Thyroid gland (tissue), 4 donors: ENCODE measurements around the gene COX6A2. TPM values are rescaled to one million over a fixed set of nuclear protein-coding genes. Genes with fewer than 3 reads are reported as not detected.
"Not testable (repeated sequence)": the region's sequence is repeated elsewhere in the genome, so short reads cannot be mapped to it uniquely, and the experiment has no call there.

Experiments
- DNase-seq, 2 donors: peaks; one replicate each; pipeline ENCODE4 v3.0.0-alpha.2; 2019
- H3K27ac ChIP-seq, 3 donors: fragments of 200-600 bp; sonication (generic); 1 replicate in 2 of 3; 2 replicates in 1 of 3; pipeline ENCODE4 v1.5.1; 2016 to 2019; ENCODE audit warnings: mild to moderate bottlenecking in 1 of 3, moderate library complexity in 1 of 3
- H3K27me3 ChIP-seq: fragments of 200-600 bp; sonication (generic); one replicate; pipeline ENCODE4 v1.5.1; 2019
- H3K36me3 ChIP-seq, 2 donors: fragments of 200-600 bp; sonication (generic); one replicate each; pipeline ENCODE4 v1.5.1; 2016 to 2019
- H3K4me1 ChIP-seq, 2 donors: fragments of 200-600 bp; sonication (generic); one replicate each; pipeline ENCODE4 v1.5.1; 2017 to 2019
- H3K4me3 ChIP-seq, 3 donors: fragments of 200-600 bp; sonication (generic); replicated peaks in 1 of 3; 1 replicate in 2 of 3; 2 replicates in 1 of 3; pipeline ENCODE4 v1.5.1; 2016; ENCODE audit warnings: mild to moderate bottlenecking in 1 of 3
- H3K9me3 ChIP-seq: fragments of 200-600 bp; sonication (generic); one replicate; pipeline ENCODE4 v1.5.1; 2017
- POLR2A ChIP-seq, 2 donors: fragments of 450-650 bp; IDR thresholded peaks; one replicate each; pipeline ENCODE4 v1.6.1; 2017; ENCODE audit warnings: antibody characterized with exemption in 2 of 2, mild to moderate bottlenecking in 2 of 2, moderate library complexity in 1 of 2
- WGBS, 2 donors: methylation state at CpG; one replicate each; pipeline ENCODE4 v1.1.5; 2017; 5-methylcytosine and 5-hydroxymethylcytosine counted together
- intact Hi-C: fragments of 100-400 bp; cut with DNase I; formaldehyde crosslinking; loops from one replicate; pipeline ENCODE4 v1.15.1; 2023
- total RNA-seq, 4 donors: library from RNA; depleted of rRNA; stranded (reverse); fragments of >200 nt; gene quantifications; one replicate each; pipeline ENCODE4 v1.2.3, GENCODE V29; 2016
- TF ChIP-seq, protein P1 (sequence below), 6 experiments: fragments of 200-600 bp in 3 of 6; fragments of 450-650 bp in 3 of 6; sonication (generic) in 3 of 6; IDR thresholded peaks; one replicate each; pipeline ENCODE4 v1.5.1; 2016 to 2019; ENCODE audit warnings: antibody characterized with exemption in 6 of 6, mild to moderate bottlenecking in 2 of 6, inconsistent platforms in 1 of 6, moderate library complexity in 1 of 6

COX6A2 gene
- total RNA-seq, 4 donors from 2014 or later = not detected

DNA sequence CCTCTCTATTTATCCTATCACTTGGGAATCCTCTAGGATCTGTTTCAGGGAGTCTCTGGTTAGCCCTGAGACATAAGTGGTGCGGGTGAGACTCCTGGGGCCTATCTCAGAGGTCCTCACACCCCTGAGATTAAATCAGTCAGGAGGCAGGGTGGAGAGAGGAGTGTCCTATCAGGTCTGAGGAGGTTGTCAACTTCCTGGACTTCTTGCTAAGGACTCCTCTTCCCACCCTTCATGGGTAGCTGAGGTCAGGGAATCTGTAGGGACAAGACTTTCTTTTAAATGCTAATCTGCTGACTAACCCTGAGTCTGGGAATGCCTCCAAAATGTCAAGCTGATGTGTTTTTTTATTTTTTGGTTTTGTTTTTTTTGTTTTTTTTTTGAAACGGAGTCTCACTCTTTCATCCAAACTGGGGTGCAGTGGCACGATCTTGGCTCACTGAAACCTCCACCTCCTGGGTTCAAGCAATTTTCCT lies 24.5 kb upstream of the COX6A2 start:
- Histone ChIP-seq H3K4me1 (peaks cover 45 to 57% of the 10 kb centered on the region in 2 donors), H3K27me3 (no peaks in the 10 kb centered on the region), H3K27ac (peak overlapping the region; percentile 37 to 69 (median 58)), H3K4me3 (no peak overlapping the region), H3K36me3 (no peaks in the 10 kb centered on the region), H3K9me3 (no peaks in the 10 kb centered on the region)
- intact Hi-C loops = no loop called here
- WGBS, 2 donors = 45 to 46% methylated on average over 3 of the region's 3 CpGs
- peak in 1 of 2 donors; percentile 32 for DNase-seq
- no peak for TF ChIP-seq POLR2A (IDR thresholded peaks at IDR 0.05)

DNA sequence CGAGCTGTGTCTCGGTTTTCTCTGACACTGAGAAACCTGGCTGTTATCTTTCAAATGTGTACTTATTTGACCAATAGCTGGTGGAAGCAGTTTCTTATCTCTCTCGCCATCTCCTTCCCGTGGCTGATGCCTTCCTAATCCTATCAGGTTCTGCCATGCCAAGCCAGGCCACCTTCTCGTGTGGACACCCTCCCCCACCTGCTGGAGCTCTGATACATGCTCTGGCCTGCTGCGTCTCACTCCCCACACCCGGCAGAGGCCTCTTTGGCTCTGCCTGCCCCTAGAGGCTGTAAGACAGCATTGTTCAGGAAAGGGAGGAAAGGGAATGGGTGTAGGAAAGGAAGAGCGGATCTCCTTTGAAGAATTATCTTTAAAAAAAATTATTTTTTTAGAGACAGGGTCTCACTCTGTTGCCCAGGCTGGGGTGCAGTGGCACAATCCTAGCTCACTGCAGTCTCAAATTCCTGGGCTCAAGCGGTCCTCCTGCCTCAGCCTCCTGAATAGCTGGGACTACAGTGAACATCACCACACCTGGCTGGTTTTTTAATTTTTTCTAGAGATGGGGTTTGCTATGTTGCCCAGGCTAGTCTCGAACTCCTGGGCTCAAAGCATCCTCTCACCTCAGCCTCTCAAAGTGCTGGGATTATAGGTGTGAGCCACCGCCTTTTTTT lies 23.7 kb upstream of the COX6A2 start:
- Histone ChIP-seq H3K27ac (peak overlapping the region in 2 of 3 donors; percentile 58 to 69), H3K36me3 (no peaks in the 10 kb centered on the region), H3K9me3 (no peaks in the 10 kb centered on the region), H3K27me3 (no peaks in the 10 kb centered on the region), H3K4me1 (peaks cover 36 to 48% of the 10 kb centered on the region in 2 donors), H3K4me3 (no peak overlapping the region)
- peak; percentile 72 to 74 for DNase-seq
- intact Hi-C loops = no loop called here
- TF ChIP-seq, protein P1, sequence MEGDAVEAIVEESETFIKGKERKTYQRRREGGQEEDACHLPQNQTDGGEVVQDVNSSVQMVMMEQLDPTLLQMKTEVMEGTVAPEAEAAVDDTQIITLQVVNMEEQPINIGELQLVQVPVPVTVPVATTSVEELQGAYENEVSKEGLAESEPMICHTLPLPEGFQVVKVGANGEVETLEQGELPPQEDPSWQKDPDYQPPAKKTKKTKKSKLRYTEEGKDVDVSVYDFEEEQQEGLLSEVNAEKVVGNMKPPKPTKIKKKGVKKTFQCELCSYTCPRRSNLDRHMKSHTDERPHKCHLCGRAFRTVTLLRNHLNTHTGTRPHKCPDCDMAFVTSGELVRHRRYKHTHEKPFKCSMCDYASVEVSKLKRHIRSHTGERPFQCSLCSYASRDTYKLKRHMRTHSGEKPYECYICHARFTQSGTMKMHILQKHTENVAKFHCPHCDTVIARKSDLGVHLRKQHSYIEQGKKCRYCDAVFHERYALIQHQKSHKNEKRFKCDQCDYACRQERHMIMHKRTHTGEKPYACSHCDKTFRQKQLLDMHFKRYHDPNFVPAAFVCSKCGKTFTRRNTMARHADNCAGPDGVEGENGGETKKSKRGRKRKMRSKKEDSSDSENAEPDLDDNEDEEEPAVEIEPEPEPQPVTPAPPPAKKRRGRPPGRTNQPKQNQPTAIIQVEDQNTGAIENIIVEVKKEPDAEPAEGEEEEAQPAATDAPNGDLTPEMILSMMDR (IDR thresholded peaks at IDR 0.05) = peak in 4 of 6 experiments; percentile 29 to 58 (median 48)
- no peak for TF ChIP-seq POLR2A (IDR thresholded peaks at IDR 0.05)
- 45 to 50% methylated on average over 11 of the region's 11 CpGs for WGBS, 2 donors

DNA sequence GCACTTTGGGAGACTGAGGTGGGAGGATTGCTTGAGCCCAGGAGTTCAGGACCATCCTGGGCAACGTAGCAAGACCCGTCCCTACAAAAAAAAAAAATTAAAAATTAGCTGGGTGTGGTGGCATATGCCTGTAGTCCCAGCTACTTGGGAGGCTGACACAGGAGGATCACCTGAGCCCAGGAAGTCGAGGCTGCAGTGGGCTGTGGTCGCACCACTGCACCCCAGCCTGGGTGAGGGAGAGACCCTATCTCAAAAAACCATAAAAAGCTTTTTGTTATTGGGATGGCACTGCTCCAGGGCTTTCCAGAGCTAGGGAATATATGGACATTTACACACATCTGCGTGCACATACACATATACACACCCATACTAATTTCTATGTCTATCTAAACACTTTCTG lies 23.0 kb upstream of the COX6A2 start:
- DNase-seq = no peak
- TF ChIP-seq, protein P1 (IDR thresholded peaks at IDR 0.05) = no peak
- TF ChIP-seq POLR2A (IDR thresholded peaks at IDR 0.05) = no peak
- WGBS, 2 donors = 94 to 95% methylated on average over 5 of the region's 5 CpGs
- Histone ChIP-seq H3K27ac (no peak overlapping the region), H3K27me3 (no peaks in the 10 kb centered on the region), H3K9me3 (no peaks in the 10 kb centered on the region), H3K4me1 (peaks cover 32 to 44% of the 10 kb centered on the region in 2 donors), H3K36me3 (no peaks in the 10 kb centered on the region), H3K4me3 (no peak overlapping the region)
- intact Hi-C loops = no loop called here

DNA sequence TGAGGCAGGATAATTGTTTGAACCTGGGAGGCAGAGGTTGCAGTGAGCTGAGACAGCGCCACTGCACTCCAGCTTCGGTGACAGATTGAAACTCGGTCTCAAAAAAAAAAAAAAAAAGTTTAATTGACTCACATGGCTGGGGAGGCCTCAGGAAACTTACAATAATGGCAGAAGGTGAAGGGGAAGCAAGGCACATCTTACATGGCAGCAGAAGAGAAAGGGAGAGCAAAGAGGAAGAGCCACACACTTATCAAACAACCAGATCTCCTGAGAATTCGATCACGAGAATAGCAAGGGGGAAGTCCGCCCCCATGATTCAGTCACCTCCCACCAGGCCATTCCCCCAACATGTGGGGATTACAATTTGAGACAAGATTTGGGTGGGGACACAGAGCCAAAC lies 17.8 kb upstream of the COX6A2 start:
- H3K4me1 ChIP-seq, H3K36me3 ChIP-seq, DNase-seq, H3K9me3 ChIP-seq, intact Hi-C loops, H3K4me3 ChIP-seq, H3K27ac ChIP-seq, H3K27me3 ChIP-seq: not testable (repeated sequence)
- WGBS, 2 donors = 75 to 88% methylated on average over 6 of the region's 6 CpGs

DNA sequence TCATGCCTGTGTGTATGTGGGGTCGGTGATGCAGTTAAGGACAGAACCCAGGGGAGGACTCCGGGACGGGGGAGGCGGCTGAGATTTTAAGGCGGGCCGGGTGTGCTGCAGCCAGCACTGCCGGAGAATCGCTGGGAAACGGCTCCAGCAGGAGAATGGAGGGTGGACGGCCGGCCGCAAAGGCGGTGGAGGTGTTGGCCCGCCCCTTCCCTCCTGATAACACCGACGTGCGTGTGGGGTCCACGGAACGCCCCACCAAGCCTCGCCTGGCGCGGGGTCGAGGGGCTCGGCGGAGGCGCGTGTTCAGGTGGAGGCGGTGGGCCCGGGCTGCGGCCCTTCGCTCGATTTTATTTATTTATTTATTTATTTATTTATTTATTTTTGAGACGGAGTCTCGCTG lies 13.8 kb upstream of the COX6A2 start:
- peak overlapping the region in 1 of 3 donors; percentile 69 for H3K4me3 ChIP-seq
- TF ChIP-seq, protein P1 (IDR thresholded peaks at IDR 0.05) = no peak
- no peak for TF ChIP-seq POLR2A (IDR thresholded peaks at IDR 0.05)
- H3K27me3 ChIP-seq = no peaks in the 10 kb centered on the region
- peaks cover 0 to 7% of the 10 kb centered on the region in 2 donors for H3K4me1 ChIP-seq
- no peaks in the 10 kb centered on the region for H3K36me3 ChIP-seq
- intact Hi-C loops = loop anchor here (2.0 kb wide), 1 partner anchor 457 kb away; the partner anchor contains the start of gene HSD3B7
- 65 to 83% methylated on average over 34 of the region's 34 CpGs for WGBS, 2 donors
- no peak overlapping the region for H3K27ac ChIP-seq
- DNase-seq = no peak
- no peaks in the 10 kb centered on the region for H3K9me3 ChIP-seq

DNA sequence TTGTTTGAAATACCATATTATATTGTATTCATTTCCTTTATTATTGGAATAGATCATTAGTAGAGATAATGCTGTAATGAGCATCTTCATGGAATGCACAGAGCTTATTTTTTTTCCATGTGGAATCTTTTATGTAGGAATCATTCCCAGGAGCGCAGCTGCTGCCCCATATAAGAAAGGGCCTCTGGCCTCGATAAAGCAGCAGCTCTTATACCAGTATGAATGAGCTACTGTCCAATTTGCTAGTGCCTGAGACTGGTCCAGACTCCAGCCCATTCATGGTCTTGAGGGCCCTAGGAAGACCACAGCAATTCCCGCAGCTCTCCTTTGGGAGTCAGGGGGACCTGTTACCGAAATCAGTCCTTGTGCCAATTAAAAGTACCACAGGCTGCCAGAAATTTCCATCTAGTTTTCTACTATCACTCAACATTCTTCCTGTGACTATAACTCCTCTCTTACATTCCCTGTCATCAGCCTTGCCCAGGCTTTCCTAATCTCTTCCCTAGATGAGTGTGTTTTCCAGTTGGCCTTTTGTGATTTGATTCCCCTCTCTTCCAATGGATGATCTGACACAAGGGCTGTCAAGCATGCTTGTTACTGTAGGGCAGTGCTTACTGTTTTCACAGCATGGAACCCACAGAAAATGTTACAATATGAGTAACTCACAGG lies 12.5 kb upstream of the COX6A2 start:
- Histone ChIP-seq H3K4me3 (no peak overlapping the region), H3K9me3 (no peaks in the 10 kb centered on the region), H3K36me3 (no peaks in the 10 kb centered on the region), H3K27me3 (no peaks in the 10 kb centered on the region), H3K4me1 (peaks cover 0 to 7% of the 10 kb centered on the region in 2 donors), H3K27ac (no peak overlapping the region)
- DNase-seq = no peak
- 72 to 77% methylated on average over 4 of the region's 4 CpGs for WGBS, 2 donors
- TF ChIP-seq POLR2A (IDR thresholded peaks at IDR 0.05) = no peak
- TF ChIP-seq, protein P1 (IDR thresholded peaks at IDR 0.05) = no peak
- intact Hi-C loops = no loop called here
